Gastroesophageal sphincter (tissue), 3 donors: Measurements from ENCODE around the gene DUXA.

Experiments used
- EP300 ChIP-seq: sonication (generic); formaldehyde crosslinking; IDR thresholded peaks from one replicate; pipeline ENCODE4 v1.6.1; 2017; ENCODE audit warnings: antibody characterized with exemption, mild to moderate bottlenecking
- POLR2A ChIP-seq, 2 donors: fragments of 450-650 bp; IDR thresholded peaks; one replicate each; pipeline ENCODE4 v1.6.1; 2017; ENCODE audit warnings: antibody characterized with exemption in 2 of 2, mild to moderate bottlenecking in 2 of 2, moderate library complexity in 1 of 2
- TF ChIP-seq, protein P1 (sequence below), 4 experiments: fragments of 200-600 bp in 2 of 4; fragments of 450-650 bp in 2 of 4; sonication (generic) in 1 of 4; IDR thresholded peaks; one replicate each; pipeline ENCODE4 v1.5.1; 2017 to 2019; ENCODE audit warnings: antibody characterized with exemption in 4 of 4, mild to moderate bottlenecking in 2 of 4, moderate library complexity in 2 of 4

DNA sequence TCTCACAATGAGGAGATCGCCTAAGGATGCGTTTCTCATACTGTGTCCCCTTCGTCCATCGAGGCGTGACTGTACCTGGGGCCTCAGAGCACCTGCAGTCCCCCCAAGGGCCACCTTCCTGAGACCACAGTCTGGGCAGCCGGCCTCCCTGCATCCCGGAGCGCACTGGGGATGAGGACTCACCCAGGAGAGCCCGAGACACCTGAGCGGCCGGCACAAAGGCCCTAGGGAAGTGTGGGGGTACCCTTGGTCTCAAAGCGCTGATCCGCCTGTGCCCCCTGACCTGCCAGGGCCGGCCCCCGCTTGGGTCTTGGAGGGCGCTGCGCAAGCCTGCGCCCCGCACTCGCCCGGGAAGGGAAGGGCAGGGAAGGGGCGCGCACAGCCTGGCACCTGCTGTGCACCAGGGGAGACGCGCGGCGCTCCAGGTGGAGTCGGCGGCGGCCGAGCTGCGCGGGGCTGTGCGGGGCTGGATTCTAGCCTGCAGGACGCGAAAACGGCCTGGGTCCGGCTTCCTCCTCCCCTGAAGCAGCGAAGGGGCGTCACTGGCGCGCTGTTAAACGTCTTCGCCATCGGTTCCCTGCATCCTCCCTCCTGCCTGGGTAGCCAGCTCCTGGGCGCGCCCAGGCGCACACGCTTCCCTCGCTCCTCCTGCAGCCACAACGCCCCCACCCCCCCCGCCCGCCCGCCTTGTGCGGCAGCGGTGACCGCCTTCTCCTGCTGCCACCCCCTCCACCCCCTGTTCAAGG lies 61.1 kb downstream of the DUXA start:
- TF ChIP-seq, protein P1, sequence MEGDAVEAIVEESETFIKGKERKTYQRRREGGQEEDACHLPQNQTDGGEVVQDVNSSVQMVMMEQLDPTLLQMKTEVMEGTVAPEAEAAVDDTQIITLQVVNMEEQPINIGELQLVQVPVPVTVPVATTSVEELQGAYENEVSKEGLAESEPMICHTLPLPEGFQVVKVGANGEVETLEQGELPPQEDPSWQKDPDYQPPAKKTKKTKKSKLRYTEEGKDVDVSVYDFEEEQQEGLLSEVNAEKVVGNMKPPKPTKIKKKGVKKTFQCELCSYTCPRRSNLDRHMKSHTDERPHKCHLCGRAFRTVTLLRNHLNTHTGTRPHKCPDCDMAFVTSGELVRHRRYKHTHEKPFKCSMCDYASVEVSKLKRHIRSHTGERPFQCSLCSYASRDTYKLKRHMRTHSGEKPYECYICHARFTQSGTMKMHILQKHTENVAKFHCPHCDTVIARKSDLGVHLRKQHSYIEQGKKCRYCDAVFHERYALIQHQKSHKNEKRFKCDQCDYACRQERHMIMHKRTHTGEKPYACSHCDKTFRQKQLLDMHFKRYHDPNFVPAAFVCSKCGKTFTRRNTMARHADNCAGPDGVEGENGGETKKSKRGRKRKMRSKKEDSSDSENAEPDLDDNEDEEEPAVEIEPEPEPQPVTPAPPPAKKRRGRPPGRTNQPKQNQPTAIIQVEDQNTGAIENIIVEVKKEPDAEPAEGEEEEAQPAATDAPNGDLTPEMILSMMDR (IDR thresholded peaks at IDR 0.05) = no peak
- TF ChIP-seq EP300 (no peak), POLR2A (IDR thresholded peaks at IDR 0.05) (no peak)
